ENCODE results near the gene MICU1.
A peak's percentile ranks its signal among the peaks of the same experiment; 100 is the strongest.

Gene MICU1

GRCh38 chr10:72365106-72365895 is 260.6 kb downstream of the MICU1 start:
- no peak for TF ChIP-seq CTCF (IDR thresholded peaks at IDR 0.05; ENCODE audit: insufficient read depth, low read length, poor library complexity, severe bottlenecking)
- H3K4me3 ChIP-seq (replicated peaks; ENCODE audit: low read depth, low read length), result no peak overlapping the region
- H3K36me3 ChIP-seq (ENCODE audit: control insufficient read depth, insufficient read depth, low read length), result peaks cover 2% of the 10 kb centered on the region
- DNase-seq (ENCODE audit: extremely low read depth, insufficient read length), result no peak
- H3K27me3 ChIP-seq (replicated peaks; ENCODE audit: control insufficient read depth, insufficient read depth, low read length), result no peaks in the 10 kb centered on the region

GRCh38 chr10:72364239-72364777 is 261.6 kb downstream of the MICU1 start:
- H3K27me3 ChIP-seq (replicated peaks; ENCODE audit: control insufficient read depth, insufficient read depth, low read length), result no peaks in the 10 kb centered on the region
- no peak overlapping the region for H3K4me3 ChIP-seq (replicated peaks; ENCODE audit: low read depth, low read length)
- peaks cover 2% of the 10 kb centered on the region for H3K36me3 ChIP-seq (ENCODE audit: control insufficient read depth, insufficient read depth, low read length)
- DNase-seq (ENCODE audit: extremely low read depth, insufficient read length), result peak; percentile 68
- TF ChIP-seq CTCF (IDR thresholded peaks at IDR 0.05; ENCODE audit: insufficient read depth, low read length, poor library complexity, severe bottlenecking), result peak; percentile 95

- H3K27me3 ChIP-seq (replicated peaks; ENCODE audit: control insufficient read depth, insufficient read depth, low read length), result no peaks in the 10 kb centered on the region
- no peak for DNase-seq (ENCODE audit: extremely low read depth, insufficient read length)
- TF ChIP-seq CTCF (IDR thresholded peaks at IDR 0.05; ENCODE audit: insufficient read depth, low read length, poor library complexity, severe bottlenecking), result no peak
- H3K4me3 ChIP-seq (replicated peaks; ENCODE audit: low read depth, low read length), result no peak overlapping the region
- no peaks in the 10 kb centered on the region for H3K36me3 ChIP-seq (ENCODE audit: control insufficient read depth, insufficient read depth, low read length)
Observed at GRCh38 chr10:72356987-72357386, 268.9 kb downstream of the MICU1 start.

GRCh38 chr10:72356115-72356514 is 269.8 kb downstream of the MICU1 start:
- Histone ChIP-seq H3K36me3 (ENCODE audit: control insufficient read depth, insufficient read depth, low read length) (peaks cover 4% of the 10 kb centered on the region), H3K27me3 (replicated peaks; ENCODE audit: control insufficient read depth, insufficient read depth, low read length) (no peaks in the 10 kb centered on the region), H3K4me3 (replicated peaks; ENCODE audit: low read depth, low read length) (no peak overlapping the region)
- DNase-seq (ENCODE audit: extremely low read depth, insufficient read length), result no peak
- no peak for TF ChIP-seq CTCF (IDR thresholded peaks at IDR 0.05; ENCODE audit: insufficient read depth, low read length, poor library complexity, severe bottlenecking)

GRCh38 chr10:72355214-72355555 is 270.7 kb downstream of the MICU1 start:
- Histone ChIP-seq H3K27me3 (replicated peaks; ENCODE audit: control insufficient read depth, insufficient read depth, low read length) (no peaks in the 10 kb centered on the region), H3K36me3 (ENCODE audit: control insufficient read depth, insufficient read depth, low read length) (peaks cover 9% of the 10 kb centered on the region), H3K4me3 (replicated peaks; ENCODE audit: low read depth, low read length) (peak overlapping the region; percentile 97)
- no peak for TF ChIP-seq CTCF (IDR thresholded peaks at IDR 0.05; ENCODE audit: insufficient read depth, low read length, poor library complexity, severe bottlenecking)
- no peak for DNase-seq (ENCODE audit: extremely low read depth, insufficient read length)

All from GM06990 (cell line).